ENCODE measurements around the gene PNLIP. TPM values are rescaled to one million over a fixed set of nuclear protein-coding genes. Genes with fewer than 3 reads are reported as not detected.

PNLIP gene
- total RNA-seq, 1 donor from 2014 or later: not detected

- Mint-ChIP-seq H3K27me3 (ENCODE audit: unreplicated experiment) (no peaks in the 10 kb centered on the region), H3K36me3 (ENCODE audit: unreplicated experiment) (no peaks in the 10 kb centered on the region), H3K4me1 (ENCODE audit: low read depth, unreplicated experiment) (no peaks in the 10 kb centered on the region), H3K9me3 (ENCODE audit: unreplicated experiment) (peaks cover 2% of the 10 kb centered on the region), H3K4me3 (ENCODE audit: unreplicated experiment) (no peak overlapping the region), H3K27ac (ENCODE audit: unreplicated experiment) (no peak overlapping the region)
- no peak for DNase-seq
- no peak for TF ChIP-seq CTCF (IDR thresholded peaks at IDR 0.05; ENCODE audit: partially characterized antibody, unreplicated experiment)
Measured at GRCh38 chr10:116589926-116590325, 44.2 kb downstream of the PNLIP start.

- DNase-seq: no peak
- H3K27me3 Mint-ChIP-seq (ENCODE audit: unreplicated experiment): no peaks in the 10 kb centered on the region
- no peak within 1 kb of the TSS for H3K4me3 Mint-ChIP-seq (ENCODE audit: unreplicated experiment)
- H3K36me3 Mint-ChIP-seq (ENCODE audit: unreplicated experiment): no peaks in the 10 kb centered on the region
- H3K4me1 Mint-ChIP-seq (ENCODE audit: low read depth, unreplicated experiment): no peaks in the 10 kb centered on the region
- no peak within 1 kb of the TSS for H3K27ac Mint-ChIP-seq (ENCODE audit: unreplicated experiment)
- H3K9me3 Mint-ChIP-seq (ENCODE audit: unreplicated experiment): peaks cover 2% of the 10 kb centered on the region
- no peak for TF ChIP-seq CTCF (IDR thresholded peaks at IDR 0.05; ENCODE audit: partially characterized antibody, unreplicated experiment)
Measured at GRCh38 chr10:116590590-116591444, 45.1 kb downstream of the PNLIP start, which contains the start of gene PNLIPRP1. Gene PNLIPRP1 (plus strand): TSS chr10:116590959. CDS start chr10:116591130, 171 bp downstream.

GRCh38 chr10:116593139-116593740 lies 47.5 kb downstream of the PNLIP start:
- no peak for DNase-seq
- Mint-ChIP-seq H3K27ac (ENCODE audit: unreplicated experiment) (no peak overlapping the region), H3K36me3 (ENCODE audit: unreplicated experiment) (no peaks in the 10 kb centered on the region), H3K4me3 (ENCODE audit: unreplicated experiment) (no peak overlapping the region), H3K27me3 (ENCODE audit: unreplicated experiment) (no peaks in the 10 kb centered on the region), H3K9me3 (ENCODE audit: unreplicated experiment) (no peaks in the 10 kb centered on the region), H3K4me1 (ENCODE audit: low read depth, unreplicated experiment) (no peaks in the 10 kb centered on the region)
- TF ChIP-seq CTCF (IDR thresholded peaks at IDR 0.05; ENCODE audit: partially characterized antibody, unreplicated experiment): no peak

- H3K36me3 Mint-ChIP-seq (ENCODE audit: unreplicated experiment): no peaks in the 10 kb centered on the region
- no peak for TF ChIP-seq CTCF (IDR thresholded peaks at IDR 0.05; ENCODE audit: partially characterized antibody, unreplicated experiment)
- H3K27me3 Mint-ChIP-seq (ENCODE audit: unreplicated experiment): no peaks in the 10 kb centered on the region
- H3K27ac Mint-ChIP-seq (ENCODE audit: unreplicated experiment): no peak overlapping the region
- no peaks in the 10 kb centered on the region for H3K9me3 Mint-ChIP-seq (ENCODE audit: unreplicated experiment)
- H3K4me3 Mint-ChIP-seq (ENCODE audit: unreplicated experiment): no peak overlapping the region
- no peak for DNase-seq
- no peaks in the 10 kb centered on the region for H3K4me1 Mint-ChIP-seq (ENCODE audit: low read depth, unreplicated experiment)
Measured at GRCh38 chr10:116594525-116595035, 48.8 kb downstream of the PNLIP start.

- Mint-ChIP-seq H3K4me3 (ENCODE audit: unreplicated experiment) (no peak overlapping the region), H3K4me1 (ENCODE audit: low read depth, unreplicated experiment) (no peaks in the 10 kb centered on the region), H3K9me3 (ENCODE audit: unreplicated experiment) (no peaks in the 10 kb centered on the region), H3K27me3 (ENCODE audit: unreplicated experiment) (no peaks in the 10 kb centered on the region), H3K36me3 (ENCODE audit: unreplicated experiment) (no peaks in the 10 kb centered on the region), H3K27ac (ENCODE audit: unreplicated experiment) (no peak overlapping the region)
- no peak for DNase-seq
- no peak for TF ChIP-seq CTCF (IDR thresholded peaks at IDR 0.05; ENCODE audit: partially characterized antibody, unreplicated experiment)
Measured at GRCh38 chr10:116596062-116596461, 50.3 kb downstream of the PNLIP start.

Measured in glutamatergic neuron (in vitro differentiated cells).